HG03175 (cell line): ENCODE measurements around the gene AOAH.
"Not testable (repeated sequence)": the region's sequence is repeated elsewhere in the genome, so short reads cannot be mapped to it uniquely, and the experiment has no call there.

ENCODE experiments used
- ATAC-seq: cut with Tn5 transposase; IDR thresholded peaks from one replicate; pipeline ENCODE4 v1.9.1; 2021; ENCODE audit warnings: mild to moderate bottlenecking, moderate library complexity; ENCODE audit not compliant: unreplicated experiment

AOAH gene

GRCh38 chr7:36736899-36737211 is 12.6 kb upstream of the AOAH start:
- ATAC-seq = peak; percentile 95

- ATAC-seq = peak; percentile 34
Measured at GRCh38 chr7:36736090-36736898, 12.0 kb upstream of the AOAH start.

GRCh38 chr7:36735172-36735571 is 10.9 kb upstream of the AOAH start:
- no peak for ATAC-seq

GRCh38 chr7:36734731-36735130 is 10.4 kb upstream of the AOAH start:
- ATAC-seq = no peak

GRCh38 chr7:36733411-36733810 is 9.1 kb upstream of the AOAH start:
- ATAC-seq = no peak

- ATAC-seq = no peak
Measured at GRCh38 chr7:36732806-36733205, 8.5 kb upstream of the AOAH start.

GRCh38 chr7:36730046-36730445 is 5.8 kb upstream of the AOAH start:
- no peak for ATAC-seq

GRCh38 chr7:36728143-36728542 is 3.8 kb upstream of the AOAH start:
- no peak for ATAC-seq

- ATAC-seq = no peak
Measured at GRCh38 chr7:36726806-36727503, 2.7 kb upstream of the AOAH start.

GRCh38 chr7:36726311-36726710 is 2.0 kb upstream of the AOAH start:
- no peak for ATAC-seq

GRCh38 chr7:36724996-36725395 is 702 bp upstream of the AOAH start:
- no peak for ATAC-seq

- ATAC-seq = no peak
Measured at GRCh38 chr7:36723291-36723690, 1.0 kb downstream of the AOAH start.

- ATAC-seq = no peak
Measured at GRCh38 chr7:36719083-36719632, 5.1 kb downstream of the AOAH start.

GRCh38 chr7:36717586-36717985 is 6.7 kb downstream of the AOAH start:
- ATAC-seq = no peak

- not testable (repeated sequence) for ATAC-seq
Measured at GRCh38 chr7:36716802-36717201, 7.5 kb downstream of the AOAH start.

GRCh38 chr7:36712015-36712414 is 12.3 kb downstream of the AOAH start:
- no peak for ATAC-seq

- no peak for ATAC-seq
Measured at GRCh38 chr7:36711256-36711655, 13.0 kb downstream of the AOAH start.

- no peak for ATAC-seq
Measured at GRCh38 chr7:36710186-36710791, 14.0 kb downstream of the AOAH start.

- no peak for ATAC-seq
Measured at GRCh38 chr7:36708767-36709166, 15.5 kb downstream of the AOAH start.

- no peak for ATAC-seq
Measured at GRCh38 chr7:36707898-36708297, 16.4 kb downstream of the AOAH start.

GRCh38 chr7:36707465-36707864 is 16.8 kb downstream of the AOAH start:
- ATAC-seq = no peak

- ATAC-seq = not testable (repeated sequence)
Measured at GRCh38 chr7:36703860-36704259, 20.4 kb downstream of the AOAH start.
